K562 (cell line): Measurements from ENCODE around the gene ST6GAL1. TPM values are rescaled to one million over a fixed set of nuclear protein-coding genes. Genes with fewer than 3 reads are reported as not detected.
A peak's percentile ranks its signal among the peaks of the same experiment; 100 is the strongest.

Experiments
- FOSL1 ChIP-seq: fragments of 200-800 bp; sonication (Bioruptor generic); conservative IDR thresholded peaks from 2 replicates; pipeline ENCODE4 v1.6.1; 2016; ENCODE audit warnings: missing genetic modification characterization, missing compliant biosample characterization
- GTF2A2 ChIP-seq: IDR thresholded peaks from 2 replicates; pipeline ENCODE4 v1.6.1; 2016; ENCODE audit warnings: mild to moderate bottlenecking, missing genetic modification characterization, missing compliant biosample characterization
- HDAC6 ChIP-seq: IDR thresholded peaks from 2 replicates; pipeline ENCODE4 v1.6.1; 2012; ENCODE audit warnings: low read depth, mild to moderate bottlenecking, control low read depth, inconsistent platforms, low read length, moderate library complexity
- KLF10 ChIP-seq: fragments of 250-450 bp; sonication (Bioruptor Pico); IDR thresholded peaks from 2 replicates; pipeline ENCODE4 v1.6.1; 2021; ENCODE audit warnings: matching md5 sums
- MTA1 ChIP-seq: fragments of 450-650 bp; IDR thresholded peaks from 2 replicates; pipeline ENCODE4 v1.6.1; 2017; ENCODE audit warnings: borderline replicate concordance
- RNF219 ChIP-seq: fragments of 250-450 bp; sonication (Bioruptor Pico); IDR thresholded peaks from 2 replicates; pipeline ENCODE4 v1.5.0; 2022; ENCODE audit warnings: mild to moderate bottlenecking
- SMAD1 ChIP-seq: fragments of 150-350 bp; IDR thresholded peaks from 2 replicates; pipeline ENCODE4 v1.6.1; 2014; ENCODE audit warnings: low read length, low read depth; ENCODE audit not compliant: partially characterized antibody
- SNRNP70 ChIP-seq: fragments of 200-400 bp; formaldehyde crosslinking; optimal IDR thresholded peaks from 2 replicates; pipeline ENCODE3; 2017; ENCODE audit warnings: low read depth, low read length
- ZNF354B ChIP-seq: fragments of 250-450 bp; sonication (Bioruptor Pico); IDR thresholded peaks from 2 replicates; pipeline ENCODE4 v1.4.0; 2020
- ZNF398 ChIP-seq: fragments of 250-450 bp; sonication (Bioruptor Pico); IDR thresholded peaks from 2 replicates; pipeline ENCODE4 v1.8.0; 2021; ENCODE audit warnings: moderate library complexity, mild to moderate bottlenecking, inconsistent platforms
- polyA plus RNA-seq, 8 experiments: library from polyadenylated mRNA; depleted of rRNA in 4 of 8; stranded (reverse) in 5 of 8; unstranded in 3 of 8; fragments of >200 nt; fragmentation: Nextera tagmentation in 2 of 8; fragmentation: Illumina TruSeq in 1 of 8; extraction: Ambion mirVana in 2 of 8; extraction: Trizol in 1 of 8; gene quantifications; 2 replicates each; pipeline versions ENCODE4 v1.2.1 to v1.2.3, GENCODE V29; 2011 to 2014; ENCODE audit warnings: inconsistent platforms in 1 of 8, missing spikeins in 1 of 8
- total RNA-seq, 7 experiments: library from RNA; depleted of rRNA in 6 of 7; stranded (reverse); fragments of >200 nt in 6 of 7; fragmentation: Illumina TruSeq in 2 of 7; extraction: Trizol in 2 of 7; gene quantifications; 2 replicates each; pipeline versions ENCODE4 v1.2.1 to v1.2.3, GENCODE V29; 2011 to 2021; ENCODE audit warnings: low replicate concordance in 1 of 7
- TF ChIP-seq, protein P1 (sequence below): fragments of 250-450 bp; sonication (Bioruptor Pico); IDR thresholded peaks from 2 replicates; pipeline ENCODE4 v1.8.0; 2022; ENCODE audit warnings: moderate library complexity, mild to moderate bottlenecking, inconsistent platforms
- TF ChIP-seq, protein P2 (sequence below): fragments of 250-450 bp; sonication (Bioruptor Pico); IDR thresholded peaks from 2 replicates; pipeline ENCODE4 v1.9.0; 2021; ENCODE audit warnings: mild to moderate bottlenecking, inconsistent platforms
- TF ChIP-seq, protein P3 (sequence below): fragments of 250-450 bp; sonication (Bioruptor Pico); IDR thresholded peaks from 2 replicates; pipeline ENCODE4 v1.5.0; 2021
- TF ChIP-seq, protein P4 (sequence below), 2 experiments: fragments of 450-650 bp in 1 of 2; sonication (generic) in 1 of 2; formaldehyde crosslinking in 1 of 2; IDR thresholded peaks in 1 of 2; conservative IDR thresholded peaks in 1 of 2; 2 replicates each; pipeline versions ENCODE4 v1.6.1 to v1.8.1; 2016 to 2023; ENCODE audit warnings: mild to moderate bottlenecking in 2 of 2, moderate library complexity in 2 of 2, inconsistent platforms in 1 of 2, missing genetic modification reagents in 1 of 2
- TF ChIP-seq, protein P5 (sequence below): sonication (generic); IDR thresholded peaks from 2 replicates; pipeline ENCODE4 v1.6.1; 2016

ST6GAL1 gene
- total and polyA plus RNA-seq, 9 of the 15 experiments (the other 6 are each of a cell fraction or from before 2014, with no cell fraction given): 31.9 to 145 (median 71.0) TPM

- TF ChIP-seq HDAC6: no peak
- TF ChIP-seq ZNF398: no peak
- TF ChIP-seq ZNF354B (CRISPR knock-in tag): no peak
- TF ChIP-seq, protein P1, sequence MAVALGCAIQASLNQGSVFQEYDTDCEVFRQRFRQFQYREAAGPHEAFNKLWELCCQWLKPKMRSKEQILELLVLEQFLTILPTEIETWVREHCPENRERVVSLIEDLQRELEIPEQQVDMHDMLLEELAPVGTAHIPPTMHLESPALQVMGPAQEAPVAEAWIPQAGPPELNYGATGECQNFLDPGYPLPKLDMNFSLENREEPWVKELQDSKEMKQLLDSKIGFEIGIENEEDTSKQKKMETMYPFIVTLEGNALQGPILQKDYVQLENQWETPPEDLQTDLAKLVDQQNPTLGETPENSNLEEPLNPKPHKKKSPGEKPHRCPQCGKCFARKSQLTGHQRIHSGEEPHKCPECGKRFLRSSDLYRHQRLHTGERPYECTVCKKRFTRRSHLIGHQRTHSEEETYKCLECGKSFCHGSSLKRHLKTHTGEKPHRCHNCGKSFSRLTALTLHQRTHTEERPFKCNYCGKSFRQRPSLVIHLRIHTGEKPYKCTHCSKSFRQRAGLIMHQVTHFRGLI (CRISPR knock-in tag): no peak
- TF ChIP-seq, protein P2, sequence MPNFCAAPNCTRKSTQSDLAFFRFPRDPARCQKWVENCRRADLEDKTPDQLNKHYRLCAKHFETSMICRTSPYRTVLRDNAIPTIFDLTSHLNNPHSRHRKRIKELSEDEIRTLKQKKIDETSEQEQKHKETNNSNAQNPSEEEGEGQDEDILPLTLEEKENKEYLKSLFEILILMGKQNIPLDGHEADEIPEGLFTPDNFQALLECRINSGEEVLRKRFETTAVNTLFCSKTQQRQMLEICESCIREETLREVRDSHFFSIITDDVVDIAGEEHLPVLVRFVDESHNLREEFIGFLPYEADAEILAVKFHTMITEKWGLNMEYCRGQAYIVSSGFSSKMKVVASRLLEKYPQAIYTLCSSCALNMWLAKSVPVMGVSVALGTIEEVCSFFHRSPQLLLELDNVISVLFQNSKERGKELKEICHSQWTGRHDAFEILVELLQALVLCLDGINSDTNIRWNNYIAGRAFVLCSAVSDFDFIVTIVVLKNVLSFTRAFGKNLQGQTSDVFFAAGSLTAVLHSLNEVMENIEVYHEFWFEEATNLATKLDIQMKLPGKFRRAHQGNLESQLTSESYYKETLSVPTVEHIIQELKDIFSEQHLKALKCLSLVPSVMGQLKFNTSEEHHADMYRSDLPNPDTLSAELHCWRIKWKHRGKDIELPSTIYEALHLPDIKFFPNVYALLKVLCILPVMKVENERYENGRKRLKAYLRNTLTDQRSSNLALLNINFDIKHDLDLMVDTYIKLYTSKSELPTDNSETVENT: no peak
- no peak for TF ChIP-seq SNRNP70
- TF ChIP-seq, protein P3, sequence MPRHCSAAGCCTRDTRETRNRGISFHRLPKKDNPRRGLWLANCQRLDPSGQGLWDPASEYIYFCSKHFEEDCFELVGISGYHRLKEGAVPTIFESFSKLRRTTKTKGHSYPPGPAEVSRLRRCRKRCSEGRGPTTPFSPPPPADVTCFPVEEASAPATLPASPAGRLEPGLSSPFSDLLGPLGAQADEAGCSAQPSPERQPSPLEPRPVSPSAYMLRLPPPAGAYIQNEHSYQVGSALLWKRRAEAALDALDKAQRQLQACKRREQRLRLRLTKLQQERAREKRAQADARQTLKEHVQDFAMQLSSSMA (CRISPR knock-in tag): no peak
- TF ChIP-seq, protein P4, sequence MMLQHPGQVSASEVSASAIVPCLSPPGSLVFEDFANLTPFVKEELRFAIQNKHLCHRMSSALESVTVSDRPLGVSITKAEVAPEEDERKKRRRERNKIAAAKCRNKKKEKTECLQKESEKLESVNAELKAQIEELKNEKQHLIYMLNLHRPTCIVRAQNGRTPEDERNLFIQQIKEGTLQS (IDR thresholded peaks at IDR 0.05): peak; percentile 27; the same call in 1 of the 2 replicates
- TF ChIP-seq, protein P4 (CRISPR knock-in tag; conservative IDR thresholded peaks at IDR 0.05): no peak
- no peak for TF ChIP-seq RNF219
- TF ChIP-seq SMAD1: peak; percentile 90
- TF ChIP-seq MTA1: peak; percentile 90
- TF ChIP-seq, protein P5, sequence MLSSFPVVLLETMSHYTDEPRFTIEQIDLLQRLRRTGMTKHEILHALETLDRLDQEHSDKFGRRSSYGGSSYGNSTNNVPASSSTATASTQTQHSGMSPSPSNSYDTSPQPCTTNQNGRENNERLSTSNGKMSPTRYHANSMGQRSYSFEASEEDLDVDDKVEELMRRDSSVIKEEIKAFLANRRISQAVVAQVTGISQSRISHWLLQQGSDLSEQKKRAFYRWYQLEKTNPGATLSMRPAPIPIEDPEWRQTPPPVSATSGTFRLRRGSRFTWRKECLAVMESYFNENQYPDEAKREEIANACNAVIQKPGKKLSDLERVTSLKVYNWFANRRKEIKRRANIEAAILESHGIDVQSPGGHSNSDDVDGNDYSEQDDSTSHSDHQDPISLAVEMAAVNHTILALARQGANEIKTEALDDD: peak; percentile 95
- TF ChIP-seq FOSL1: peak; percentile 74
- no peak for TF ChIP-seq KLF10 (CRISPR knock-in tag)
- TF ChIP-seq GTF2A2 (tag): no peak
Observed at GRCh38 chr3:187022403-187023029, 92.2 kb downstream of the ST6GAL1 start (continued).
